ENCODE results near the gene PALD1. TPM values are rescaled to one million over a fixed set of nuclear protein-coding genes. Genes with fewer than 3 reads are reported as not detected.

The PALD1 gene
- total RNA-seq, 1 donor from 2014 or later, result 3.9 TPM

DNA sequence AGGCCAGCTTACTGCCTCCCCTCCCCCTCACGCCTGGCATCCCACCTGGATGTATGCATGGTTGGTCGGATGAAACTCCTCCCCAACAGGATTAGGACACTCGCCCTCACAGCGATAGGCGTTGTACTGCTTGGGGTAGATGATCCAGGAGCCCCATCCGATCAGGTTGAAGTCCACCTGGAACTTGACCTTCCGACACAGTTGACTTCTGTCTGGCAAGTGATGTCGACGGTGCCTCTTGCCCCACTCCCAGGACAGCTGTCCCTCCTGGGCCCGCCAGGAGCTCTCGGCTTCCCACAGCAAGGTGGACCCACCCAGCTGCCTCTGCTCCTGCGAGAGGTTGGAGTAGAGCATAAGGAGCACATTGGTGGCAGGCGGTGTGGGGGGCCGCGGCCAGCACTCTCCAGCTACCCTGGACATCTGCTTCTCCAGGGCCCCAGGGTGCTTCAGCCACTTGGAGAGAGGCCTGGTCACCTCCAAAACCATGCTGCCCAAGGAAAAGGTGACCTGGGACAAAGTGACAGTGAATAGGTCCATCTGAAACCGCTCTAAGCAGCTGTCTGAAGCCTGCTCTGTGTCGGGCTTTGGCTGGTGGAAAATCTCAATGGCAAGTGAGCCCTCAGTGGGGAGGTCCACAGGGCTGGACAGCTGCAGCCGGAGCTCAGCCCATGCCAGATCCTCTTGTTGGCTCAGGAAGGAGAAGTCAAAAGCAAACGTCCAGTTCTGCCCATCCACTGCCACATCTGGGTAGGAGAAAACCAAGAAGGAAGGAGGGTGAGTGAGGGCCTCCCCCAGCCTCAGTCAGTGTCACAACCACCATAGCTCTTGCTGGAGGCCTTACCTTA lies 43.1 kb upstream of the PALD1 start:
- Histone ChIP-seq H3K27me3 (ENCODE audit: control insufficient read depth, insufficient read depth, low read length) (peaks cover 22% of the 10 kb centered on the region), H3K36me3 (ENCODE audit: control insufficient read depth, insufficient read depth, low read length) (no peaks in the 10 kb centered on the region), H3K4me3 (ENCODE audit: low read depth, low read length) (no peak overlapping the region)
- TF ChIP-seq, protein P1, sequence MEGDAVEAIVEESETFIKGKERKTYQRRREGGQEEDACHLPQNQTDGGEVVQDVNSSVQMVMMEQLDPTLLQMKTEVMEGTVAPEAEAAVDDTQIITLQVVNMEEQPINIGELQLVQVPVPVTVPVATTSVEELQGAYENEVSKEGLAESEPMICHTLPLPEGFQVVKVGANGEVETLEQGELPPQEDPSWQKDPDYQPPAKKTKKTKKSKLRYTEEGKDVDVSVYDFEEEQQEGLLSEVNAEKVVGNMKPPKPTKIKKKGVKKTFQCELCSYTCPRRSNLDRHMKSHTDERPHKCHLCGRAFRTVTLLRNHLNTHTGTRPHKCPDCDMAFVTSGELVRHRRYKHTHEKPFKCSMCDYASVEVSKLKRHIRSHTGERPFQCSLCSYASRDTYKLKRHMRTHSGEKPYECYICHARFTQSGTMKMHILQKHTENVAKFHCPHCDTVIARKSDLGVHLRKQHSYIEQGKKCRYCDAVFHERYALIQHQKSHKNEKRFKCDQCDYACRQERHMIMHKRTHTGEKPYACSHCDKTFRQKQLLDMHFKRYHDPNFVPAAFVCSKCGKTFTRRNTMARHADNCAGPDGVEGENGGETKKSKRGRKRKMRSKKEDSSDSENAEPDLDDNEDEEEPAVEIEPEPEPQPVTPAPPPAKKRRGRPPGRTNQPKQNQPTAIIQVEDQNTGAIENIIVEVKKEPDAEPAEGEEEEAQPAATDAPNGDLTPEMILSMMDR (IDR thresholded peaks at IDR 0.05; ENCODE audit: insufficient read depth, low read length, poor library complexity, severe bottlenecking), result no peak
- no peak for DNase-seq (ENCODE audit: low read depth)

DNA sequence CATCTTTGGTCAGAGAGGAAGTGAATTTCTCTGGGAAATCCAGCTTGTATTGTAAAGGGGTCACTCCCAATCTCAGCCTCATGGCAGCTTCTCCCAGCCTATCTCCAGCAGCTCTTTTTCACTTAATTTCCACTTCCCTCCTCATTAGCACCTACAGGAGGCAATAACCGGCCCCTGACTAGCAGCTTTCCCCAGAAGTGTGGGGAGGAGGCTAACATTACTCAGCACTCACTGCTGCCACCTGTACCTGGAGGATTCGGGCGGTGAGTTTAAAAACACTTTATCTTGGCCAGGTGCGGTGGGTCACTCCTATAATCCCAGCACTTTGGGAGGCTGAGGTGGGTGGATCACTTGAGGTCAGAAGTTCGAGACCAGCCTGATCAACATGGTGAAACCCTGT lies 40.8 kb upstream of the PALD1 start:
- Histone ChIP-seq H3K36me3 (ENCODE audit: control insufficient read depth, insufficient read depth, low read length) (no peaks in the 10 kb centered on the region), H3K4me3 (ENCODE audit: low read depth, low read length) (no peak overlapping the region), H3K27me3 (ENCODE audit: control insufficient read depth, insufficient read depth, low read length) (peaks cover 44% of the 10 kb centered on the region)
- DNase-seq (ENCODE audit: low read depth), result no peak
- TF ChIP-seq, protein P1 (IDR thresholded peaks at IDR 0.05; ENCODE audit: insufficient read depth, low read length, poor library complexity, severe bottlenecking), result no peak

DNA sequence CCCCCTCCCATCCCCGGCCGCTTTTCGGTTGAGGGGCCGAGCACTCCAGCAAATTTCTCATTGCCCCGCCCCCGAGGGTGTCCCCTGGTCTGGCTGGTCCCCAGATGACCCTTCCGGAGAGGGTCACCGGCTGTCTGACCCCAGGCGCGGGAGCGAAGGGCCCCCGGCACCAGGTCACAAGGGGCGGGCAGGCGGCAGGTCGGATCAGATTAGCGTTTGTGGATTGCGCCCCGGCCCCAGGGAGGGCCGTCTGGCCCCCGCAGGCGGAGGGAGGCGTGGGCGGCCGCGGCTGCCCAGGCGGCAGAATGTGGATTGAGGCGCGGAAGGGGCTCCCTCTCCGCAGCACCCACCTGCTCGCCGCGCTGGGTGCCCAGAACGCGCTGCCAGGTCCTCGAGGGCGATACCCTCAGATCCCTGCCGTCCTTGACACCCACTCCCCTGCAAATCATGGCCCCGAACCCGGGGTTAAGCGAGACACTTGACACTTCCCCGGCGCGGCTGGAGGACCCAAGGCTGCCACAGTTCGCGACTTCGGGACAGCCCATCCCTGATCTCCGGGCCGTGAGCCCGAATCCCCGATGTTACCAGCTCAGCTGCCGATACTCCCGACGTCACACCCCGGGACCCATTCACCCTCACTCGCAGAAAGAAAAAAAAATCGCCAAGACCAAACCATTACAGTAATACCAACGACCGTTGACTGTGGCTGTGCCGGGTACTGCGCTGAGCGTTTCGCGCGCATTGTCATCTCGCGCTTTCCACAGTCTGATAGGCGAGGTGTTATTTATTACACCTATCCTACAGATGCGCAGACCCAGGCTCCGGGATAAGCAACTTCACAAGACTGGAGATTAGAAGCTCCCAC lies 38.0 kb upstream of the PALD1 start:
- DNase-seq (ENCODE audit: low read depth), result no peak
- H3K27me3 ChIP-seq (ENCODE audit: control insufficient read depth, insufficient read depth, low read length), result peaks cover 50% of the 10 kb centered on the region
- TF ChIP-seq, protein P1 (IDR thresholded peaks at IDR 0.05; ENCODE audit: insufficient read depth, low read length, poor library complexity, severe bottlenecking), result no peak
- H3K4me3 ChIP-seq (ENCODE audit: low read depth, low read length), result no peak overlapping the region
- H3K36me3 ChIP-seq (ENCODE audit: control insufficient read depth, insufficient read depth, low read length), result no peaks in the 10 kb centered on the region

- Histone ChIP-seq H3K36me3 (ENCODE audit: control insufficient read depth, insufficient read depth, low read length) (no peaks in the 10 kb centered on the region), H3K4me3 (ENCODE audit: low read depth, low read length) (no peak within 1 kb of the TSS), H3K27me3 (ENCODE audit: control insufficient read depth, insufficient read depth, low read length) (peaks cover 53% of the 10 kb centered on the region)
- TF ChIP-seq, protein P1 (IDR thresholded peaks at IDR 0.05; ENCODE audit: insufficient read depth, low read length, poor library complexity, severe bottlenecking), result no peak
- no peak for DNase-seq (ENCODE audit: low read depth)
These were observed 37.2 kb upstream of the PALD1 start, which contains the start of gene NODAL for GRCh38 chr10:70441161-70441894. NODAL (minus strand) TSS chr10:70441681; CDS start chr10:70441667, 14 bp downstream.

DNA sequence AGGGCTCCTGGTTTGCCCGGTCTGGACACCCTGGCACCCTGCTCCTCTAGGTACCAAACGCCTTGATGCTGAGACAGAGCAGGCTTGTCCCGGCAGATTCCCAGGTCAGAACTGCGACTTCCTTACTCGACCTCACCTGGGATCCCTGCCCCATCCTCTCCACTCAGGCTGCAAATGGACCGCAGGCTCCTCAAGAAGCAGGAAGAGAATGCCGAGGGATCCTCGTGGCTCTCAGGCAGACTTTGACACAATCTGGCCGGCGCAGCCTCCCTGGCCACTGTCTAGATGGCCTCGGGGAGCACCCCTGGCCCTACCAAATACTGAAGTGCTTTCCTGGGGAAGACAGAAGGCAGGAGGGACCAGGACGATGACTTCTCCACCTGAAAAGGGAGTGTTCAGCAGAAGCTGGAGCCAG lies 36.7 kb upstream of the PALD1 start:
- DNase-seq (ENCODE audit: low read depth), result no peak
- Histone ChIP-seq H3K4me3 (ENCODE audit: low read depth, low read length) (no peak overlapping the region), H3K36me3 (ENCODE audit: control insufficient read depth, insufficient read depth, low read length) (no peaks in the 10 kb centered on the region), H3K27me3 (ENCODE audit: control insufficient read depth, insufficient read depth, low read length) (peaks cover 53% of the 10 kb centered on the region)
- TF ChIP-seq, protein P1 (IDR thresholded peaks at IDR 0.05; ENCODE audit: insufficient read depth, low read length, poor library complexity, severe bottlenecking), result no peak

All from kidney epithelial cell (primary cell).